Non-pigmented ciliary epithelial cell (primary cell): ENCODE measurements around the gene SEMA6A.
"Not testable (repeated sequence)": the region's sequence is repeated elsewhere in the genome, so short reads cannot be mapped to it uniquely, and the experiment has no call there.

ENCODE experiments used
- DNase-seq: peaks from one replicate; pipeline ENCODE4 v3.0.0-alpha.2; 2010; ENCODE audit warnings: low read depth

The SEMA6A gene

DNA sequence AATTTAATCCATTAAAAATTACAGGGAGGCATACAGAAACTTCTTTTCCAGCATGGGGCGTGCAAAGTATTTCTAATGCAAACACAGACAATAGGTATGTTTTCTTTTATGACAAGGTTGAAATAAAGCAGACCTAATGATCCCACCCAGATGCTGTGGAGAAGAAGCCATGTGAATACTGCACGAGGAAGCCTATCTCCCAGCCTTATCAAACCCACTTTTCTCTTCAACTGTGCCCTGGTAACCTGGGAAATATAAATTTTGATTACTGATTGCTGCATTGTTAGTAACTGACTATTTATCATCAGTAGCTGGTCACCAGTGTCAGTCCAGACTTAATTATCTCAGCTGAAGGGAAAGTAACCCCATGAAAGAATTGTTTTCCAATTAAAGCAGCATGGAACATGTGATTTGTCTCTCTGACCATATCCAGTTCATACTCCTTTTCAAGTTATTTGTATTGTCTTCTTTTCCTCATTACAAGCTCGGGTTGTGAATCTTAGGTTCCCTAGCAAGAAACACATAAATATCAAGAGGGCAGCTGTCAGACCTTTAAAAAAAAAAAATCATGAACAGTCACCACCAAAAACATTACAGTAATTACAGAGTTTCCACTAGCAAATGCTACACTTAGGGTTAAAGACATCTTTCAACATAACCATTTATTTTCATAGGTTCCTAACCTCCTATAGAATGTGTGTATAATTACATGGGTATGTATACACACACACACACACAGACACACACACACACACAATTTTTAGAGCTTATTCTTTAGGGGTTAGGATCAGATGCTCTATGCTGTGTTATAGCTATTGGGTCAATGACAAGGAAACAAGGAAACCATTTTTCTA is 50.3 kb downstream of the SEMA6A start:
- DNase-seq, result no peak

DNA sequence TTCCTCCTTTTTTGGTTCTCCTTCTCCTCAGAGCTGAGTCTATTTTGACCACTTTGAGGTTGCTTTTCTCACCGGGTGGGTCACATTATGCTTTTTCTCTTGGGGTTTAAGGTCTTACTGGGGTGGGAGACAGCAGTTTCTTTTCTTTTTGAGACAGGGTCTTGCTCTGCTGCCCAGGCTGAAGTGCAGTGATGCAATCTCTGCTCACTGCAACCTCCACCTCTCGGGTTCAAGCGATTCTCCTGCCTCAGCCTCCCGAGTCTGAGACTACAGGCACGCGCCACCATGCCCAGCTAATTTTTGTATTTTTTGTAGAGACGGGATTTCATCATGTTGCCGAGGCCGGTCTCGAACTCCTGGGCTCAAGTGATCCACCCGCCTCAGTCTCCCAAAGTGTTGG is 51.4 kb downstream of the SEMA6A start:
- DNase-seq, result not testable (repeated sequence)

DNA sequence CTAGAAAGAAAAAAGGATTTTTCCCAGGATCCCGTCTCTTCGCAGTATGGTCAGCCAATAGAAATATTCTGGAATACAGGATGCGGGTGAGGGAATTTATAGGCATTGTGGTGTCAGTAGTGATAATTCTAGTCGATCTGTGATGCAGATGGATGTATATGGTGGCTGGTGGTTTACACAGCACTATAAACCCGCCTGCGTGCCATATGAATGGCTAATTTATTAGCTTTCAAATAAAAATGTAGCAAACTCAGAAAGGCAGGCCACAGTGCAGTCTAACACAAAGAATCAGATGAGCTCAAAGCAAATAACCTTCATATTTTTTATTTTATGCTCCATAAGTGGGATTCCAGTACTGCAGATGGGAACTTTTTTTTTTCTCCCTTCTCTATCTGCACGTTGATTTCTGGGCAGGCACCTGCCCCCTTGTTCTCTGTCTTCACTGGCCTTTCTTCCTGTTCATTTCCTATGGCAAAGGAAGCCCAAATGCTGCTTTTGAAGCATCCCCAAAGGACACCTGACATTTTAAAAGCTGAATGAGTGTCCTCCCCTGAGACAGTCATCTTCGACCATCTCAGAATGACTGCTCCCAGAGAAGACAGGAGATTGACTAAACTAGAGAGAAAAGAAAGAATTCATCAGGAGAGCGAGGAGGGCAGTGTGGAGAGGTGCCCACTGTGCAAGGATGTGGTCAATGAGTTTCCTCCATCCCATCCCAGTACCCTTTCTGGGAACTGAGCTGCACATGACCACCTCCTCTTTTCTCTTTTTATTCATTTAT is 52.1 kb downstream of the SEMA6A start:
- DNase-seq, result no peak

DNA sequence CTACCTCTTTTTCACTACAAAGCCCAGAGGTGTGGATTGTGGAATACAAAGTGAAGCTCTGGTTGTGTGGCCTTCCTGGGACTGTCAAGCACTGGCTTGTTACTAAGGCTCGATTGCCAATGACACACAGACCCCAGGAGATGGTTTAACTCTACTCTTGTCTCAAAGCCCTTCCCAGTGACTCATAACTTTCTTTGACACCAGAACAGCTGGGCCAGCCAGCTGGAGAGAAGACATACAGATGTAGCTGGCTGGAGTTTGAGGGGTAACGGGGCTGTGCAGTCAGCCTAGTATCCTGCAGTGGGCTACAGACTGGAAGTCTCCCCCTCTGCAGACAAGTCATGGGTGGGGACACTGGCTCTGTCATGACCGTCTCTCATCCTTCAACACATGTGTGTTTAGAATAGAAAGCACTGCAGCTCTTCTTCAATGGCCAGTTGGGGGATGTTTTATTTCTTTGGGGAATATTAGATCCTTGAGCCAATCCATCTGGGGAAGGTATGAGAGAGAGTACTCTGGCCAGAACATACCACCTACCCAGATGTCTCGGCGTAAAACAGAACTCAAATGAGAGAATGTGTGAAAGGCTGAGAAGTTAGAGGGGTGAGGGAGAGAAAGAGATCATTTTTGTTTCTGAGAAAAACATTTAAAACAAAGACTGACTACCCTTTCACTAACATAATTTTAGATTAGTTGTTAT is 53.3 kb downstream of the SEMA6A start:
- DNase-seq, result no peak

DNA sequence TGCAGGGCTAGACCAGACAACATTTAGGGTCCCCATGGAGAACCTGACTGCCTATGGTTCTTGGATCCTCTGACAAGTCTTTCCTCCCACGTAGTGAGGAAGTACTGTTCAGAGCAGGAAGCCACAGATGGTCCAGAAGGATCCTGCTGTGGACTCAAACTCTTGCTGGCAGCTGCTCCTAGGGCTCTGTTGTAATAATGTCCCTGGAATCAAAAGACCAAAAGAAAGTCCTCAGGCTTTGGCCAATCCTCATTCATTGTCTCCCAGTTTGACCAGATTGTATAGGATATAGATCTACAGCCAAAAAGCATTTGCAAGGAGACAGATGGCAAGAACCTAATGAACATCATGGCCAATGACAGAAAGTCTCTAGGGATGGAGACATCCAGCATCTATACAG is 53.9 kb downstream of the SEMA6A start:
- no peak for DNase-seq

- DNase-seq, result no peak
These were observed 56.2 kb downstream of the SEMA6A start for GRCh38 chr5:116518423-116518822.

GRCh38 chr5:116517488-116517887 is 57.1 kb downstream of the SEMA6A start:
- DNase-seq, result no peak

DNA sequence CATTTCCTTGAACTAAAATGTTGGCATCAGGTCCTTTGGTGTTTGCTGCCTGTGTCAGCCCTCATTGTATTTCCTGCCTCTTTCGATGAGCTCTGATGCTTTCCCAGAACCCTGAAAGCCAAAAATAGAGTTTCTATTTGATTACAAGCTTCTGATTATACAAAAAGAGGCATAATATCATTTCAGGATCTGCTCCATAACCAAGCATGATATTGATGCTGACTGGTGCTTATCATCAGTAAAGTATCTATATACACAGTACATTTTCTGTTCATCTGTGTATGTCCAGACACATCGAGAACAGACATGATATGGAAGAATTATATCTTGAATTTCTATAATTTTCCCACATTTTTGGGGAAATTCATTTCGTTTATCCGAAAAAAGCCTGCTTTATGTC is 58.6 kb downstream of the SEMA6A start:
- DNase-seq, result no peak

DNA sequence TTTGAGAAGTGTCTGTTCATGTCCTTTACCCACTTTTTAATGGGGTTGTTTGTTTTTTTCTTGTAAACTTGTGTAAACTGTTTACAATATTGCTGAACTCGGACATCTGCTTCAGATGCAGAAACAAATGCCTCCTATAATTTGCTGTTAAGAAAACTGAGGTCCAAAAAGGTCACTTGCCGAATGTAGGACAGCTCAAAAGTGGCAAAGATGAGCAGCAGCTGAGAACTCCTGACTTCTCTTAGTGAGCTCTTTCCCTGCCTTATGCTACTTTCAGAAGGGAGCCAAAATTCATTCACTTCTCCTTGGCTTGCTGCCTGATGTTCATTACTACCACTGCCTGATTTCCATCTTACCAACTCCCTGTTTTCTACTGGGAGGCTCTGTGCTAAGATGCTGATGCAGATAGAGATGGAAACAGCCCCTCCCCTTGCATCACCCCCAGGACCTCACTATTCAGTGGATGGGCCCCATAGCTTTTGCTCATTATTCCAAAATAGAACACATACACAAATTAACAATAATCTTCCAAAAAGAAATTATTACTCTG is 60.1 kb downstream of the SEMA6A start:
- DNase-seq, result no peak

- DNase-seq, result peak; percentile 6
These were observed 64.1 kb downstream of the SEMA6A start for GRCh38 chr5:116510517-116510916.

- no peak for DNase-seq
These were observed 65.0 kb downstream of the SEMA6A start for GRCh38 chr5:116509483-116510244.

DNA sequence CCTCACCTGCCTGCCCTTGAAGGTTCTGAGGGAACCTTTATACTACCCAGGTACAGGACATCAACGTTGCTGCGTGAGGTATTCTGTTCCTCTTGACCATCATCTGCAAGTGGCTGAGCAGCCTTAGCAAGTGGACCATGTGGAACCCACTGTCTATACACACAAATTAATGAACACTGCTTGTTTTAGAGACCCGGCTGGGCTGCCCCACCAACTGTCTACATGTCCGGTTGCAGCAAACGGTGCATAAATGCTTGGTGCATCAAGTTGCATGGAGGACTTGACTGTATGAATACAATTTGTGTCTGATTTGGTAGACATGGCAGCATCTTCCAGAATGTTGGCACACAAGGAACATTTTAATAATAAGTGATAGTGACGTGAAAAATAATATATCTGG is 65.8 kb downstream of the SEMA6A start:
- no peak for DNase-seq

- DNase-seq, result no peak
These were observed 66.5 kb downstream of the SEMA6A start for GRCh38 chr5:116507941-116508655.

- DNase-seq, result no peak
These were observed 67.5 kb downstream of the SEMA6A start for GRCh38 chr5:116507051-116507537.

GRCh38 chr5:116506488-116506887 is 68.1 kb downstream of the SEMA6A start:
- DNase-seq, result no peak

DNA sequence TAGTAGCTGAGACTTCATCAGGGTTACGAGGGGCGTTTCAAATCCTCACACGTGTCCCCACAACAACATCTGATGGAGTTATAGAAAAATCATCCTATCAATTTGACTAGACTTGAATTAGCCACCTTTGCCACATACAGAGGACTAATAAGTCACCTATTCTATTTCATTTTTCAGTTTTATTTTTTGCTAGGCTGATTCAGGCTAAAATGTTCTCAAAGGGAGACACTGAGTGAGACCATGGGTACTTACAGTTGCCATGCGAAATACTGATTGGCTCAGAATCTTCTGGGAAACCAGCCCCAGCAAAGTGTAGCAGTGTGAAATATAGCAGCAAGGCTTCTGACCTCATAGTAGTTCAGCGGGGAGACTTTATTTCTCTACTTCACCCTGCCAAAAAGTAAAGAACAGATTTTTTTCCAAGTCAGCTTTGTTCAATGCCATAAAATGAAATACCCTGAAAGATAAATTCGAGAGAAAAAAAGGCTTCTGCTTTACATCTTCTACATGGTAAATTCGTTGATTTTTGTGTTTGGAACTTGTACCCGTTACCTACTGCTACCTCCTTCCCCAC is 69.9 kb downstream of the SEMA6A start:
- DNase-seq, result no peak

DNA sequence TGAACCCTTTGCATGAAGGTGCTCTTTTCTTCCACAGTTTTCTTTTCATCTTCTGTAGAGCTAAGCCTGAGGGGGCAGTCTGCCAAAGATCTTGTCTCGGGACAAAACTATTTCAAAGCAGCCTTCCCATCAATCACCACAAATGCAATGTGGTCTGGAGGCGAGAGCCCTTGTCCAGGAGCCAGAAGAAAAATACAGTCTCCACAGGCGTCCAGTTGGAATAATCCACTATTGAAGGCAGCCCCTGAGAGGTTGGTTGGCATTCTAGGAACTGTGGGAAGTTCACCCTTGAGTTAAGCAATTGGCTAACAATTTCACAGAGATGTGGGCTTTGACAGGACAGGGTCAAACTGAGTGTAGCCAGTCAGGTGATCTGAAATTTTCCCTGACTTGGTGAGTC is 72.0 kb downstream of the SEMA6A start:
- peak; percentile 5 for DNase-seq

DNA sequence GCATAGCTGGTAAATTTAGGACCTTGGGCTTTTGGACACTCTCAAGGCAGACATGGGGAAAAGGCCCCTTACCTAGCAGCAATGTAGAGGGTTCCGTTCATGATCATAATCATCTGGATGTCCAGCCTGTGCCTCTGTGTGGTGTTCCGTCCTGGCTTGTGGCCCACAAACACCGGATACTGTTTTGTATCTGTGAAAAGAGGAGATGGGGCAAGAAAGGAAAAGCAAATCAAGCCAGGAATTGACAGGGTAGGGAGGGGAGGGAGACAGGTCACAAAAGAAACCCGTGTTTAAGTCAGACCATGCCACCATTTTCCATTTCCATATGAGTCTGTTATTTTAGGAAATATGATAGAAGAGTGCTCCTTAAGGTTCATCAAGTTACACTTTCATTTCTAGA is 72.5 kb downstream of the SEMA6A start:
- DNase-seq, result no peak

- no peak for DNase-seq
These were observed 76.0 kb downstream of the SEMA6A start for GRCh38 chr5:116498503-116499048.

DNA sequence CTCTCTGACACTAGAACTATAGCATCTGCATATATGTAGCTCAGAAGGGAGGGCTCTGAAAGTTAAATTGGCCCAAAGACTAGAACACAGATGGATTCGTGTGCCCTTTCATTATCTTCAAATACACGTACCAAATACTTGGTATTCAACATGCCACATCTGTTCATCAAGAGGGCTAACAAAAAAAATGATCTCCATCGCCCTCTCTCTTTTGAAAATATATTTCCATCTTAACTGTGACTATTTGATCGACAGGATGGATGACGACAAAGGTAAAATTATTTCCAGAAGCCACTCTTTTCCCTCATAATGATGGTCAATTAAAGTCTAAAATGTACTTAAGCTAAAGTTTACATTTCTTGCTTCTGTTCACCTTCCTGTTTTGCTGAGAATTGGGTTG is 77.0 kb downstream of the SEMA6A start:
- no peak for DNase-seq
